Activated naive CD4-positive, alpha-beta T cell treated with anti-CD3 and anti-CD28 coated beads for 36 hours (primary cell): Measurements from ENCODE around the gene TTC34. TPM values are rescaled to one million over a fixed set of nuclear protein-coding genes. Genes with fewer than 3 reads are reported as not detected.
"Not testable (repeated sequence)": the region's sequence is repeated elsewhere in the genome, so short reads cannot be mapped to it uniquely, and the experiment has no call there.

ENCODE experiments used
- CTCF ChIA-PET: fragments of 350-600 bp; sonication (Branson Sonifier 250); formaldehyde crosslinking; loops from one replicate; lab custom pipeline; 2021; ENCODE audit warnings: antibody characterized with exemption; lab: Charles Lee
- DNase-seq: peaks from one replicate; pipeline ENCODE4 v3.0.0-alpha.2; 2020
- H3K27ac Mint-ChIP-seq: one replicate; pipeline ENCODE4 v1.8.0; 2021; ENCODE audit warnings: mild to moderate bottlenecking, mixed read lengths
- H3K27me3 Mint-ChIP-seq: one replicate; pipeline ENCODE4 v1.8.0; 2021; ENCODE audit warnings: low read depth, mixed read lengths
- H3K36me3 Mint-ChIP-seq: one replicate; pipeline ENCODE4 v1.8.0; 2021; ENCODE audit warnings: low read depth, mixed read lengths
- H3K4me1 Mint-ChIP-seq: one replicate; pipeline ENCODE4 v1.8.0; 2021; ENCODE audit warnings: low read depth, mixed read lengths
- H3K4me3 Mint-ChIP-seq: one replicate; pipeline ENCODE4 v1.8.0; 2021; ENCODE audit warnings: mild to moderate bottlenecking, moderate library complexity, mixed read lengths
- H3K9me3 Mint-ChIP-seq: one replicate; pipeline ENCODE4 v1.8.0; 2021; ENCODE audit warnings: mixed read lengths
- intact Hi-C: fragments of 100-400 bp; cut with micrococcal nuclease; formaldehyde crosslinking; loops from one replicate; pipeline ENCODE4 v1.15.1; 2023
- total RNA-seq, 2 experiments: library from RNA; stranded (reverse); gene quantifications; one replicate each; pipeline ENCODE4 v1.2.3, GENCODE V29; 2021

TTC34 gene
- total RNA-seq, 2 experiments from 2014 or later: 0.91 to 1.1 TPM

DNA sequence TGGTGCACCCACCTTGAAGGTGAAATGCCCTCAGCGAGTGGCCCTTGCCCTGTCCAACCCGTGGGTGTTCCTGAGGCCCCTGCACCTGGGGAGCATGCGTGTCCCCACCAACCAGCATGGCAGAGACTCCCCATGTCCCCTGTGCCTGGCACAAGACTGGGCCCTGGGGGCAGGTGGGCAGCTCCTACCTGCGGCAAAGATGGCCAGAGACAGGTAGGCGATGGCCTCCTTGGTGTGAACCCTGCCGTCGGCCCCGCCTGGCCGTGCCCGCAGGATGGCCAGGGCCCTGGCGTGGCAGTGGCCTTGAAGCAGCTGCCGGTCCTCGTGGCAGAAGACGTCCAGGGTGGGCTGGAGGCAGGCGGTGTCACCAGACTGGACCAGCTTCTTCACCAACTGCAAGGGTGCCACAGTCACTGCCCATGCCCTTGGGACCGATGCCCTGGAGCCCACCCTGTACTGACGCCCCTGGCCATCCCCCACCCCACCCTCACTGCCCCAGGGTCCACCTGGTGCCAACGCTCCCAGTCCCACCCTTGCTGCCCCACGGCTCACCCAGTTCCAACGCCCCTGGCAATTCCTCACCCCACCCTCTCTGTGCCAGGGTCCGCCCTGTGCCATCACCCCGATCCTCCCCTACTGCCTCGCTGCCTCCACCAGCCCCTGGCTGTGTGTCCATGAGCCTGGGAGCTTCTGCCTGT, 15.7 kb downstream of the TTC34 start:
- Mint-ChIP-seq H3K4me1 (no peaks in the 10 kb centered on the region), H3K27ac (no peak overlapping the region), H3K4me3 (no peak overlapping the region), H3K36me3 (peaks cover 3% of the 10 kb centered on the region), H3K9me3 (peaks cover 17% of the 10 kb centered on the region), H3K27me3 (peaks cover 26% of the 10 kb centered on the region)
- peak; percentile 3 for DNase-seq
- intact Hi-C loops: loop anchor here (2.0 kb wide), 1 partner anchor 231 kb away; no protein-coding TSS in a partner anchor
- CTCF ChIA-PET: interaction anchor here (1.0 kb wide), 1 partner anchor 12 kb away, joined by 3 read pairs; no protein-coding TSS in a partner anchor

DNA sequence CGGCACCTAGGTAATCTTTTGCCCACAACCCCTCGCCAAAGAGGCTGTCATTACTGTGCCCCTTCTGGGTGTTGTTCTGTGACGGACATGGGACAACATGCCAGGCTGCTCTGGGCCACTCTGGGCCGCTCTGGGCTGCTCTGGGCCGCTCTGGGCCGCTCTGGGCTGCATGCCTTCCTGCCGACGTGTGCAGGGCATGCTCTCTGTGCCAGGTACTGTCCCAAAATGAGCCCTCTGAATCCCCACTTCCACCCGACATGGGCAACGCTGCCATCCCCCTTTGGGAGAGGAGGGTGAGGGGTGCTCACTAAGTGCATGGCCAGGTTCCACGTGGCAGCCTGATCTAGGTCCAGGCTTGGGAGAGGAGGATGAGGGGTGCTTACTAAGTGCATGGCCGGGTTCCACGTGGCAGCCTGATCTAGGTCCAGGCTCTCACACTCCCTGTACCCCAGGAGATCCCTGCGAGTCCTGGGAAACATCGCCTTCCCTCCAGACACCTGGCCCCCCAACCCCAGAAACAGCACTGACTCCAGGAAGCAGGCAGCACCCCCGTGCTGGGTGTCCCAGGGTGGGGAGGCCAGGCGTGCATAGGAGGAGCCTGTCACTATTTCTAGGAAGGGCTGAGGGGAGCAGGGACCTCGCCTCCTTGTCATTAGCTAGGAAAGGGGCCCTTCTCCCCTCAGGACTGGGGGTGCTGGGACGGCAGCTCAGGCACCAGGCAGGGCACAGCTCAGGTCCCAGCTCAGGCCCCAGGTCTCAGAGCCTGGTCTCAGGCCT, 16.5 kb downstream of the TTC34 start:
- Mint-ChIP-seq H3K4me3 (no peak overlapping the region), H3K27me3 (peaks cover 28% of the 10 kb centered on the region), H3K27ac (no peak overlapping the region), H3K4me1 (no peaks in the 10 kb centered on the region), H3K9me3 (peaks cover 20% of the 10 kb centered on the region), H3K36me3 (peaks cover 3% of the 10 kb centered on the region)
- peak; percentile 2 for DNase-seq
- CTCF ChIA-PET: no interaction called here
- intact Hi-C loops: no loop called here

DNA sequence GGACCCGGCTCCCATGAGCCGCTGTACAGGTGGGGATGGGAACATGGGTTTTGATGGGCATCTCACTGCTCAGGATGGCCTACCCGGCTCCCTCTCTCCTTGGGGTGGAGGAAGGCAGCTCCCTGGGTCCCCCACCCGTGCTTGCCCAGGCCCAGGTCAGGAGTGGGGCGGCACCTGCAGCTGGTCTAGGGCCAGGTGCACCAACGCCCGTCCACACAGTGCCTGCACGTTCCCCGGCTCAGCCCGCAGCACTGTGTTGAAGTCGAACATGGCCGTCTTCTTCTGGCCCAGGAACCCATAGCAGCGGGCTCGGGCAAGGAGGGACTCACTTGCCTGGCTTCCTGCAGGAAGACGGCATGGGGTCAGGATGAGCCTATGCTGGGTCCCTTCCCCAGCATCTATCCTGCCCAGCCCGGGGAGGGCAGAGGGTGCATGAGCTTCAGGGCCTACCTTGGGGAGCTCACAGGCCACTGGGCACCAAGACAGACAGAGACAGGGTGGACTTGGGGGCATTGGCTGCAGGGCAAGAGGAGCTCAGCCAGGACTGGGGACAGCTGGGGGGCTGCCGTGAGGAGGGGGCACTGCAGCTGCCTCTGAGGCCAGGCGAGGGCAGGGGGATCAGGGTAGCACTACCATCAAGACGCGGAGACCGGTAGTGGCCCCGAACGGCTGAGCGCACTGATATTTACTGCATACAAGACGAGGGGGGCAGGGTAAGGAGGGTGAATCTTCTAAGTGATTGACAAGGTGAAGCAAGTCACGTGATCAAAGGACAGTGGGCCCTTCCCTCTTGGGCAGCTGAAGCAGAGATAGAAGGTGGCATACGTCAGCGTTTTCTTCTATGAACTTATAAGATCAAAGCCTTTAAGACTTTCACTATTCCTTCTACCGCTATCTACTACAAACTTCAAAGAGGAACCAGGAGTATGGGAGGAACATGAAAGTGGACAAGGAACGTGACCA, 17.8 kb downstream of the TTC34 start:
- DNase-seq: no peak
- peaks cover 3% of the 10 kb centered on the region for H3K36me3 Mint-ChIP-seq
- H3K27me3 Mint-ChIP-seq: peaks cover 33% of the 10 kb centered on the region
- no peak overlapping the region for H3K4me3 Mint-ChIP-seq
- CTCF ChIA-PET: no interaction called here
- H3K27ac Mint-ChIP-seq: no peak overlapping the region
- H3K4me1 Mint-ChIP-seq: no peaks in the 10 kb centered on the region
- intact Hi-C loops: no loop called here
- H3K9me3 Mint-ChIP-seq: peaks cover 20% of the 10 kb centered on the region

DNA sequence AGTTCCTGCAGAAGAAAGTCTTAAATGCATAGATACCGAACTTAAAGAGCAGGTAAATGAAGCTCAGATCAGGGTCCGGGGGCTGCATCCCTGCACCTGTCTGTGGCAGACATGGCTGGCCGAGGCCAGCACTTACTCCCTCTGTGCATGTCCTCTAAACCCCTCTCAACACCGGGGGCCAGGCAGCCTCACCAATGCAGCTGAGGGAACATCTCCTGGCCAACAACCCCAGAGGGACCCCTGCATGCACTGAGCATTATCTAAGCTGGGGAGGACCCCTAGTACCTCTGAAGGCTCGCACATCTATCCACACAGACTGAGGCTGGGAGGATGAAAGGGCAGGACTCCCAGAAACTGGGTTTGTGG, 18.4 kb downstream of the TTC34 start:
- Mint-ChIP-seq H3K27ac (no peak overlapping the region), H3K4me1 (no peaks in the 10 kb centered on the region), H3K36me3 (peaks cover 3% of the 10 kb centered on the region), H3K27me3 (peaks cover 29% of the 10 kb centered on the region), H3K9me3 (peaks cover 20% of the 10 kb centered on the region), H3K4me3 (no peak overlapping the region)
- intact Hi-C loops: no loop called here
- DNase-seq: peak; percentile 3
- CTCF ChIA-PET: no interaction called here

GRCh38 chr1:2781627-2782026, 19.9 kb downstream of the TTC34 start:
- Mint-ChIP-seq H3K27ac (no peak overlapping the region), H3K9me3 (peaks cover 20% of the 10 kb centered on the region), H3K27me3 (peaks cover 23% of the 10 kb centered on the region), H3K36me3 (peaks cover 3% of the 10 kb centered on the region), H3K4me3 (no peak overlapping the region), H3K4me1 (no peaks in the 10 kb centered on the region)
- intact Hi-C loops: no loop called here
- DNase-seq: no peak
- CTCF ChIA-PET: no interaction called here

- Mint-ChIP-seq H3K4me1 (no peaks in the 10 kb centered on the region), H3K9me3 (peaks cover 20% of the 10 kb centered on the region), H3K4me3 (no peak overlapping the region), H3K36me3 (peaks cover 3% of the 10 kb centered on the region), H3K27ac (no peak overlapping the region), H3K27me3 (peaks cover 22% of the 10 kb centered on the region)
- no peak for DNase-seq
- intact Hi-C loops: no loop called here
- CTCF ChIA-PET: no interaction called here
These were observed 23.3 kb downstream of the TTC34 start for GRCh38 chr1:2778220-2778592.

GRCh38 chr1:2777424-2778219, 23.9 kb downstream of the TTC34 start:
- no peak overlapping the region for H3K4me3 Mint-ChIP-seq
- CTCF ChIA-PET: no interaction called here
- intact Hi-C loops: no loop called here
- H3K36me3 Mint-ChIP-seq: peaks cover 3% of the 10 kb centered on the region
- H3K27me3 Mint-ChIP-seq: peaks cover 22% of the 10 kb centered on the region
- no peak overlapping the region for H3K27ac Mint-ChIP-seq
- DNase-seq: no peak
- no peaks in the 10 kb centered on the region for H3K4me1 Mint-ChIP-seq
- peaks cover 19% of the 10 kb centered on the region for H3K9me3 Mint-ChIP-seq

DNA sequence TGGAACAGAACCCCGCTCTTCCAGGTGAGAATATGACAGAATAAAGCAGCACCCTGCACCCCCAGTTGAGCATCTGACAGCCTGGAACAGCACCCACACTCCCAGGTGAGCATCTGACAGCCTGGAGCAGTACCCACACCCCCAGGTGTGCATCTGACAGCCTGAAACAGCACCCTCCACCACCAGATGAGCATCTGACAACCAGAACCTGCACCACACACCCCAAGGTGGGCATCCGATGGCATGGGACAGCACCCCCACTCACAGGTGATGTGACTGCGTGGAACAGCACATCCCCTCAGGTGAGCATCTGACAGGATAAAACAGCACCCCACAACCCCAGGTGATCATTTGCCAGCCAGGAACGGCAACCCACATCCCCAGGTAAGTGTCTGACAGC, 26.2 kb downstream of the TTC34 start:
- H3K9me3 Mint-ChIP-seq, H3K4me1 Mint-ChIP-seq, H3K36me3 Mint-ChIP-seq, intact Hi-C loops, H3K4me3 Mint-ChIP-seq, CTCF ChIA-PET, H3K27ac Mint-ChIP-seq, DNase-seq: not testable (repeated sequence)
- H3K27me3 Mint-ChIP-seq: peaks cover 13% of the 10 kb centered on the region

GRCh38 chr1:2768052-2768451, 33.4 kb downstream of the TTC34 start:
- intact Hi-C loops, H3K27me3 Mint-ChIP-seq, H3K36me3 Mint-ChIP-seq, H3K4me3 Mint-ChIP-seq, H3K27ac Mint-ChIP-seq, CTCF ChIA-PET, DNase-seq, H3K4me1 Mint-ChIP-seq, H3K9me3 Mint-ChIP-seq: not testable (repeated sequence)

DNA sequence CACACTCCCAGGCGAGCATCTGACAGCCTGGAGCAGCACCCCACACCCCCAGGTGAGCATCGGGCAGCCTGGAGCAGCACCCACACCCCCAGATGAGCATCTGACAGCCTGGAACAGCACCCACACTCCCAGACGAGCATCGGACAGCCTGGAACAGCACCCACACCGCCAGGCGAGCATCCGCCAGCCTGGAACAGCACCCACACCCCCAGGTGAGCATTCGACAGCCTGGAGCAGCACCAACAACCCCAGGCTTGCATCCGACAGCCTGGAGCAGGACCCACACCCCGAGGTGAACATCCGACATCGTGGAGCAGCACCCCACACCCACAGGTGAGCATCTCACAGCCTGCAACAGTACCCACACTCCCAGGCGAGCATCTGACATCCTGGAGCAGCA, 42.1 kb downstream of the TTC34 start:
- H3K27me3 Mint-ChIP-seq, H3K36me3 Mint-ChIP-seq, H3K4me3 Mint-ChIP-seq, DNase-seq, H3K27ac Mint-ChIP-seq, CTCF ChIA-PET, H3K9me3 Mint-ChIP-seq, intact Hi-C loops, H3K4me1 Mint-ChIP-seq: not testable (repeated sequence)

DNA sequence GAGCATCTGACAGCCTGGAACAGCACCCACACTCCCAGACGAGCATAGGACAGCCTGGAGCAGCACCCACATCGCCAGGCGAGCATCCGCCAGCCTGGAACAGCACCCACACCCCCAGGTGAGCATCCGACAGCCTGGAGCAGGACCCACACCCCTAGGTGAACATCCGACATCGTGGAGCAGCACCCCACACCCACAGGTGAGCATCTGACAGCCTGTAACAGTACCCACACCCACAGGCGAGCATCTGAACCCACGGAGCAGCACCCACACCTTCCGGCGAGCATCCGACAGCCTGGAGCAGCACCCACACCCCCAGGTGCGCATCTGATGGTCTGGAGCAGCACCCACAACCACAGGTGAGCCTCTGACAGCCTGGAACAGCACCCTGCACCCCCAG, 44.0 kb downstream of the TTC34 start:
- H3K9me3 Mint-ChIP-seq, H3K4me3 Mint-ChIP-seq, DNase-seq, intact Hi-C loops, H3K27me3 Mint-ChIP-seq, H3K36me3 Mint-ChIP-seq, H3K27ac Mint-ChIP-seq, CTCF ChIA-PET, H3K4me1 Mint-ChIP-seq: not testable (repeated sequence)

DNA sequence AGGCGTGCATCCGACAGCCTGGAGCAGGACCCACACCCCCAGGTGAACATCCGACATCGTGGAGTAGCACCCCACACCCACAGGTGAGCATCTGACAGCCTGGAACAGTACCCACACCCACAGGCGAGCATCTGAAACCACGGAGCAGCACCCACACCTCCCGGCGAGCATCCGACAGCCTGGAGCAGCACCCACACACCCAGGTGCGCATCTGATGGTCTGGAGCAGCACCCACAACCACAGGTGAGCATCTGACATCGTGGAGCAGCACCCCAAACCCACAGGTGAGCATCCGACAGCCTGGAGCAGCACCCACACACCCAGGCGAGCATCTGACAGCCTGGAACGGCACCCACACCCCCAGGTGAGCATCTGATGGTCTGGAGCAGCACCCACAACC, 46.1 kb downstream of the TTC34 start:
- H3K9me3 Mint-ChIP-seq, intact Hi-C loops, CTCF ChIA-PET, H3K27ac Mint-ChIP-seq, H3K4me3 Mint-ChIP-seq, H3K36me3 Mint-ChIP-seq, H3K27me3 Mint-ChIP-seq, H3K4me1 Mint-ChIP-seq, DNase-seq: not testable (repeated sequence)
